ENCODE measurements around the gene MCC.
A peak's percentile ranks its signal among the peaks of the same experiment; 100 is the strongest.

Gene MCC

DNA sequence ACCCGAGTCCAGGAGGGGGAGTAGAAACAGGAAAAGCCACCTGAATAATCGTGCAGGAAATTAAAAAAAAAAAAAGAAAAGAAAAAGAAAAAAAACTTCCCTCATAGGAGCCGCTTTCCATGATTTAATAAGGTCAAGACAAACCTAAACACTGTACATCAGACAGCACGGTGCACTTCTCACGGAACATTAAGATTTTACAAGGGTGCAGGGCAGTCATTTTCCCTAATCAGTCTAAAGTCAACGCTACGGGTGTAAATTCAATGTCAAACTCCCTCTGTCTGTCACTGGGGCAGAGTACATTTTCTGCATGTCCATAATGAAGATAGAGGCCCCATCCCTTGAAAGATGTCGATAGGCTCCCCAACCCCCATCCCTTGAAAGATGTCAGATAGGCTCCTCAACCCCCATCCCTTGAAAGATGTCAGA, 193.1 kb downstream of the MCC start (continued):
- TF ChIP-seq ZNF830 (tag by site-specific recombination; IDR thresholded peaks at IDR 0.05; ENCODE audit: low read depth) (no peak), ZBTB21 (tag by site-specific recombination; IDR thresholded peaks at IDR 0.05) (0 out of 2 replicates have a peak, but pooled peaks have one; percentile 44), ZNF843 (tag by site-specific recombination; IDR thresholded peaks at IDR 0.05) (peak; percentile 73; the same call in 1 of the 2 replicates), BCL11B (tag by site-specific recombination; IDR thresholded peaks at IDR 0.05; ENCODE audit: low read depth) (no peak), ZNF223 (tag by site-specific recombination; IDR thresholded peaks at IDR 0.05) (no peak), ZNF768 (tag by site-specific recombination; IDR thresholded peaks at IDR 0.05) (no peak), ZNF610 (tag by site-specific recombination; IDR thresholded peaks at IDR 0.05; ENCODE audit: borderline replicate concordance) (peak; percentile 12; the same call in 1 of the 2 replicates), BCL11A (tag by site-specific recombination; IDR thresholded peaks at IDR 0.05; ENCODE audit: low read depth) (peak; percentile 35; the same call in 1 of the 2 replicates), ZXDB (tag by site-specific recombination; IDR thresholded peaks at IDR 0.05) (peak; percentile 84), ZNF624 (tag by site-specific recombination; IDR thresholded peaks at IDR 0.05) (no peak), ZNF24 (tag by site-specific recombination; IDR thresholded peaks at IDR 0.05) (0 out of 2 replicates have a peak, but pooled peaks have one; percentile 3), ZNF366 (tag by site-specific recombination; conservative IDR thresholded peaks at IDR 0.05) (0 out of 2 replicates have a peak, but pooled peaks have one; percentile 20), HOXC10 (CRISPR knock-in tag; IDR thresholded peaks at IDR 0.05) (no peak), ZBTB17 (tag by site-specific recombination; IDR thresholded peaks at IDR 0.05) (peak; percentile 84), ZNF404 (tag by site-specific recombination; IDR thresholded peaks at IDR 0.05) (no peak), SETDB1 (IDR thresholded peaks at IDR 0.05; ENCODE audit: insufficient read length, low read length) (no peak), ZNF266 (tag by site-specific recombination; IDR thresholded peaks at IDR 0.05; ENCODE audit: low read depth) (no peak), ZBTB8A (tag by site-specific recombination; IDR thresholded peaks at IDR 0.05) (peak; percentile 31; the same call in 1 of the 2 replicates), ZNF501 (tag by site-specific recombination; IDR thresholded peaks at IDR 0.05) (no peak), ZNF654 (tag by site-specific recombination; IDR thresholded peaks at IDR 0.05; ENCODE audit: low read depth) (no peak), GLI2 (tag by site-specific recombination; IDR thresholded peaks at IDR 0.05; ENCODE audit: borderline replicate concordance, low read depth) (no peak; the same call in 1 of the 2 replicates), ZNF544 (tag by site-specific recombination; IDR thresholded peaks at IDR 0.05) (no peak)
- TF ChIP-seq, protein P1, sequence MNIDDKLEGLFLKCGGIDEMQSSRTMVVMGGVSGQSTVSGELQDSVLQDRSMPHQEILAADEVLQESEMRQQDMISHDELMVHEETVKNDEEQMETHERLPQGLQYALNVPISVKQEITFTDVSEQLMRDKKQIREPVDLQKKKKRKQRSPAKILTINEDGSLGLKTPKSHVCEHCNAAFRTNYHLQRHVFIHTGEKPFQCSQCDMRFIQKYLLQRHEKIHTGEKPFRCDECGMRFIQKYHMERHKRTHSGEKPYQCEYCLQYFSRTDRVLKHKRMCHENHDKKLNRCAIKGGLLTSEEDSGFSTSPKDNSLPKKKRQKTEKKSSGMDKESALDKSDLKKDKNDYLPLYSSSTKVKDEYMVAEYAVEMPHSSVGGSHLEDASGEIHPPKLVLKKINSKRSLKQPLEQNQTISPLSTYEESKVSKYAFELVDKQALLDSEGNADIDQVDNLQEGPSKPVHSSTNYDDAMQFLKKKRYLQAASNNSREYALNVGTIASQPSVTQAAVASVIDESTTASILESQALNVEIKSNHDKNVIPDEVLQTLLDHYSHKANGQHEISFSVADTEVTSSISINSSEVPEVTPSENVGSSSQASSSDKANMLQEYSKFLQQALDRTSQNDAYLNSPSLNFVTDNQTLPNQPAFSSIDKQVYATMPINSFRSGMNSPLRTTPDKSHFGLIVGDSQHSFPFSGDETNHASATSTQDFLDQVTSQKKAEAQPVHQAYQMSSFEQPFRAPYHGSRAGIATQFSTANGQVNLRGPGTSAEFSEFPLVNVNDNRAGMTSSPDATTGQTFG (tag by site-specific recombination; IDR thresholded peaks at IDR 0.05; ENCODE audit: borderline replicate concordance), result no peak
- TF ChIP-seq, protein P2, sequence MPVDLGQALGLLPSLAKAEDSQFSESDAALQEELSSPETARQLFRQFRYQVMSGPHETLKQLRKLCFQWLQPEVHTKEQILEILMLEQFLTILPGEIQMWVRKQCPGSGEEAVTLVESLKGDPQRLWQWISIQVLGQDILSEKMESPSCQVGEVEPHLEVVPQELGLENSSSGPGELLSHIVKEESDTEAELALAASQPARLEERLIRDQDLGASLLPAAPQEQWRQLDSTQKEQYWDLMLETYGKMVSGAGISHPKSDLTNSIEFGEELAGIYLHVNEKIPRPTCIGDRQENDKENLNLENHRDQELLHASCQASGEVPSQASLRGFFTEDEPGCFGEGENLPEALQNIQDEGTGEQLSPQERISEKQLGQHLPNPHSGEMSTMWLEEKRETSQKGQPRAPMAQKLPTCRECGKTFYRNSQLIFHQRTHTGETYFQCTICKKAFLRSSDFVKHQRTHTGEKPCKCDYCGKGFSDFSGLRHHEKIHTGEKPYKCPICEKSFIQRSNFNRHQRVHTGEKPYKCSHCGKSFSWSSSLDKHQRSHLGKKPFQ (tag by site-specific recombination; IDR thresholded peaks at IDR 0.05), result peak; percentile 40; the same call in 1 of the 2 replicates
- TF ChIP-seq, protein P3, sequence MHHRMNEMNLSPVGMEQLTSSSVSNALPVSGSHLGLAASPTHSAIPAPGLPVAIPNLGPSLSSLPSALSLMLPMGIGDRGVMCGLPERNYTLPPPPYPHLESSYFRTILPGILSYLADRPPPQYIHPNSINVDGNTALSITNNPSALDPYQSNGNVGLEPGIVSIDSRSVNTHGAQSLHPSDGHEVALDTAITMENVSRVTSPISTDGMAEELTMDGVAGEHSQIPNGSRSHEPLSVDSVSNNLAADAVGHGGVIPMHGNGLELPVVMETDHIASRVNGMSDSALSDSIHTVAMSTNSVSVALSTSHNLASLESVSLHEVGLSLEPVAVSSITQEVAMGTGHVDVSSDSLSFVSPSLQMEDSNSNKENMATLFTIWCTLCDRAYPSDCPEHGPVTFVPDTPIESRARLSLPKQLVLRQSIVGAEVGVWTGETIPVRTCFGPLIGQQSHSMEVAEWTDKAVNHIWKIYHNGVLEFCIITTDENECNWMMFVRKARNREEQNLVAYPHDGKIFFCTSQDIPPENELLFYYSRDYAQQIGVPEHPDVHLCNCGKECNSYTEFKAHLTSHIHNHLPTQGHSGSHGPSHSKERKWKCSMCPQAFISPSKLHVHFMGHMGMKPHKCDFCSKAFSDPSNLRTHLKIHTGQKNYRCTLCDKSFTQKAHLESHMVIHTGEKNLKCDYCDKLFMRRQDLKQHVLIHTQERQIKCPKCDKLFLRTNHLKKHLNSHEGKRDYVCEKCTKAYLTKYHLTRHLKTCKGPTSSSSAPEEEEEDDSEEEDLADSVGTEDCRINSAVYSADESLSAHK (tag by site-specific recombination; IDR thresholded peaks at IDR 0.05), result peak; percentile 80
- TF ChIP-seq, protein P4, sequence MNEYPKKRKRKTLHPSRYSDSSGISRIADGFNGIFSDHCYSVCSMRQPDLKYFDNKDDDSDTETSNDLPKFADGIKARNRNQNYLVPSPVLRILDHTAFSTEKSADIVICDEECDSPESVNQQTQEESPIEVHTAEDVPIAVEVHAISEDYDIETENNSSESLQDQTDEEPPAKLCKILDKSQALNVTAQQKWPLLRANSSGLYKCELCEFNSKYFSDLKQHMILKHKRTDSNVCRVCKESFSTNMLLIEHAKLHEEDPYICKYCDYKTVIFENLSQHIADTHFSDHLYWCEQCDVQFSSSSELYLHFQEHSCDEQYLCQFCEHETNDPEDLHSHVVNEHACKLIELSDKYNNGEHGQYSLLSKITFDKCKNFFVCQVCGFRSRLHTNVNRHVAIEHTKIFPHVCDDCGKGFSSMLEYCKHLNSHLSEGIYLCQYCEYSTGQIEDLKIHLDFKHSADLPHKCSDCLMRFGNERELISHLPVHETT (tag by site-specific recombination; IDR thresholded peaks at IDR 0.05), result no peak
- TF ChIP-seq, protein P5, sequence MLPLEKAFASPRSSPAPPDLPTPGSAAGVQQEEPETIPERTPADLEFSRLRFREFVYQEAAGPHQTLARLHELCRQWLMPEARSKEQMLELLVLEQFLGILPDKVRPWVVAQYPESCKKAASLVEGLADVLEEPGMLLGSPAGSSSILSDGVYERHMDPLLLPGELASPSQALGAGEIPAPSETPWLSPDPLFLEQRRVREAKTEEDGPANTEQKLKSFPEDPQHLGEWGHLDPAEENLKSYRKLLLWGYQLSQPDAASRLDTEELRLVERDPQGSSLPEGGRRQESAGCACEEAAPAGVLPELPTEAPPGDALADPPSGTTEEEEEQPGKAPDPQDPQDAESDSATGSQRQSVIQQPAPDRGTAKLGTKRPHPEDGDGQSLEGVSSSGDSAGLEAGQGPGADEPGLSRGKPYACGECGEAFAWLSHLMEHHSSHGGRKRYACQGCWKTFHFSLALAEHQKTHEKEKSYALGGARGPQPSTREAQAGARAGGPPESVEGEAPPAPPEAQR (tag by site-specific recombination; IDR thresholded peaks at IDR 0.05), result no peak
- TF ChIP-seq, protein P6, sequence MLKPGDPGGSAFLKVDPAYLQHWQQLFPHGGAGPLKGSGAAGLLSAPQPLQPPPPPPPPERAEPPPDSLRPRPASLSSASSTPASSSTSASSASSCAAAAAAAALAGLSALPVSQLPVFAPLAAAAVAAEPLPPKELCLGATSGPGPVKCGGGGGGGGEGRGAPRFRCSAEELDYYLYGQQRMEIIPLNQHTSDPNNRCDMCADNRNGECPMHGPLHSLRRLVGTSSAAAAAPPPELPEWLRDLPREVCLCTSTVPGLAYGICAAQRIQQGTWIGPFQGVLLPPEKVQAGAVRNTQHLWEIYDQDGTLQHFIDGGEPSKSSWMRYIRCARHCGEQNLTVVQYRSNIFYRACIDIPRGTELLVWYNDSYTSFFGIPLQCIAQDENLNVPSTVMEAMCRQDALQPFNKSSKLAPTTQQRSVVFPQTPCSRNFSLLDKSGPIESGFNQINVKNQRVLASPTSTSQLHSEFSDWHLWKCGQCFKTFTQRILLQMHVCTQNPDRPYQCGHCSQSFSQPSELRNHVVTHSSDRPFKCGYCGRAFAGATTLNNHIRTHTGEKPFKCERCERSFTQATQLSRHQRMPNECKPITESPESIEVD (tag by site-specific recombination; IDR thresholded peaks at IDR 0.05), result peak; percentile 90
- TF ChIP-seq, protein P7, sequence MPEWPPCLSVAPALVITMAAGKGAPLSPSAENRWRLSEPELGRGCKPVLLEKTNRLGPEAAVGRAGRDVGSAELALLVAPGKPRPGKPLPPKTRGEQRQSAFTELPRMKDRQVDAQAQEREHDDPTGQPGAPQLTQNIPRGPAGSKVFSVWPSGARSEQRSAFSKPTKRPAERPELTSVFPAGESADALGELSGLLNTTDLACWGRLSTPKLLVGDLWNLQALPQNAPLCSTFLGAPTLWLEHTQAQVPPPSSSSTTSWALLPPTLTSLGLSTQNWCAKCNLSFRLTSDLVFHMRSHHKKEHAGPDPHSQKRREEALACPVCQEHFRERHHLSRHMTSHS (tag by site-specific recombination; IDR thresholded peaks at IDR 0.05), result no peak
